Neuronal stem cell (in vitro differentiated cells): Measurements from ENCODE around the gene MBD3L2.
"Not testable (repeated sequence)": the region's sequence is repeated elsewhere in the genome, so short reads cannot be mapped to it uniquely, and the experiment has no call there.

ENCODE experiments used
- DNase-seq: peaks from one replicate; pipeline ENCODE4 v3.0.0-alpha.2; 2013; ENCODE audit warnings: low spot score
- H2AFZ ChIP-seq: one replicate; pipeline ENCODE4 v1.6.1; 2013; ENCODE audit warnings: mild to moderate bottlenecking, low read length, inconsistent platforms
- H2AK5ac ChIP-seq: 2 replicates; pipeline ENCODE4 v1.6.1; 2013; ENCODE audit warnings: low read depth, mild to moderate bottlenecking, inconsistent platforms, low read length, moderate library complexity, mixed read lengths
- H2BK120ac ChIP-seq: 2 replicates; pipeline ENCODE4 v1.6.1; 2013; ENCODE audit warnings: low read depth, mild to moderate bottlenecking, inconsistent platforms, low read length, moderate library complexity, mixed read lengths
- H2BK12ac ChIP-seq: one replicate; pipeline ENCODE4 v1.6.1; 2013; ENCODE audit warnings: low read length, inconsistent platforms
- H2BK15ac ChIP-seq: 2 replicates; pipeline ENCODE4 v1.6.1; 2013; ENCODE audit warnings: mild to moderate bottlenecking, low read length, inconsistent platforms, mixed read lengths
- H2BK5ac ChIP-seq: one replicate; pipeline ENCODE4 v1.6.1; 2013; ENCODE audit warnings: inconsistent platforms, mild to moderate bottlenecking, low read length, moderate library complexity
- H3K14ac ChIP-seq: one replicate; pipeline ENCODE4 v1.6.1; 2013; ENCODE audit warnings: low read length, inconsistent platforms
- H3K18ac ChIP-seq: 2 replicates; pipeline ENCODE4 v1.6.1; 2013; ENCODE audit warnings: low read length, inconsistent platforms
- H3K23ac ChIP-seq: 2 replicates; pipeline ENCODE4 v1.6.1; 2013; ENCODE audit warnings: low read depth, mild to moderate bottlenecking, mixed read lengths, low read length, inconsistent platforms; ENCODE audit not compliant: poor library complexity
- H3K27ac ChIP-seq: replicated peaks from 3 replicates; pipeline ENCODE4 v1.5.1; 2013; ENCODE audit warnings: low read length, inconsistent platforms
- H3K27me3 ChIP-seq, 3 experiments: 2 replicates each; pipeline ENCODE4 v1.6.1; 2013; ENCODE audit warnings: low read length in 3 of 3, mild to moderate bottlenecking in 2 of 3, inconsistent platforms in 1 of 3, low read depth in 1 of 3, mixed read lengths in 1 of 3, moderate library complexity in 1 of 3; ENCODE audit not compliant: control insufficient read depth in 3 of 3, insufficient read depth in 3 of 3
- H3K36me3 ChIP-seq, 2 donors: replicated peaks in 1 of 2; 2 replicates each; pipeline ENCODE4 v1.6.1; 2013; ENCODE audit warnings: low read length in 2 of 2; ENCODE audit not compliant: control insufficient read depth in 2 of 2, insufficient read depth in 2 of 2
- H3K4ac ChIP-seq: 2 replicates; pipeline ENCODE4 v1.6.1; 2013; ENCODE audit warnings: inconsistent platforms, mild to moderate bottlenecking, low read length, moderate library complexity
- H3K4me1 ChIP-seq, 2 donors: 1 replicate in 1 of 2; 2 replicates in 1 of 2; pipeline ENCODE4 v1.6.1; 2013; ENCODE audit warnings: low read length in 2 of 2, low read depth in 1 of 2; ENCODE audit not compliant: control insufficient read depth in 2 of 2, insufficient read depth in 1 of 2
- H3K4me2 ChIP-seq: one replicate; pipeline ENCODE4 v1.6.1; 2013; ENCODE audit warnings: mild to moderate bottlenecking, low read length, inconsistent platforms; ENCODE audit not compliant: insufficient read depth, poor library complexity, severe bottlenecking
- H3K4me3 ChIP-seq, 2 donors: 2 replicates each; pipeline ENCODE4 v1.5.1; 2013; ENCODE audit warnings: low read length in 2 of 2, mild to moderate bottlenecking in 2 of 2, inconsistent platforms in 1 of 2, moderate library complexity in 1 of 2
- H3K79me1 ChIP-seq: one replicate; pipeline ENCODE4 v1.6.1; 2013; ENCODE audit warnings: low read depth, mild to moderate bottlenecking, inconsistent platforms, low read length, moderate library complexity
- H3K9ac ChIP-seq: one replicate; pipeline ENCODE4 v1.6.1; 2013; ENCODE audit warnings: mild to moderate bottlenecking, low read depth, low read length, inconsistent platforms; ENCODE audit not compliant: poor library complexity
- H3K9me3 ChIP-seq, 2 donors: replicated peaks in 1 of 2; 2 replicates each; pipeline versions ENCODE3 to v1.6.1; 2013; ENCODE audit warnings: low read length in 2 of 2, mild to moderate bottlenecking in 2 of 2, inconsistent platforms in 1 of 2, low read depth in 1 of 2, mixed read lengths in 1 of 2, moderate library complexity in 1 of 2; ENCODE audit not compliant: control insufficient read depth in 2 of 2, insufficient read depth in 1 of 2
- H4K8ac ChIP-seq: one replicate; pipeline ENCODE4 v1.6.1; 2013; ENCODE audit warnings: low read depth, mild to moderate bottlenecking, inconsistent platforms, low read length, moderate library complexity
- H4K91ac ChIP-seq: one replicate; pipeline ENCODE4 v1.6.1; 2013; ENCODE audit warnings: low read length, low read depth, mild to moderate bottlenecking, inconsistent platforms; ENCODE audit not compliant: poor library complexity
- WGBS, 2 donors: extraction: QIAGEN DNeasy Blood & Tissue Kit; methylation state at CpG; one replicate each; pipeline ENCODE4 v1.1.7; 2013; ENCODE audit warnings: missing lambda C conversion rate in 2 of 2, mixed read lengths in 1 of 2; ENCODE audit not compliant: insufficient read length in 2 of 2, insufficient replicate concordance in 1 of 2; ENCODE audit errors: extremely low coverage in 2 of 2; 5-methylcytosine and 5-hydroxymethylcytosine counted together

MBD3L2 gene

DNA sequence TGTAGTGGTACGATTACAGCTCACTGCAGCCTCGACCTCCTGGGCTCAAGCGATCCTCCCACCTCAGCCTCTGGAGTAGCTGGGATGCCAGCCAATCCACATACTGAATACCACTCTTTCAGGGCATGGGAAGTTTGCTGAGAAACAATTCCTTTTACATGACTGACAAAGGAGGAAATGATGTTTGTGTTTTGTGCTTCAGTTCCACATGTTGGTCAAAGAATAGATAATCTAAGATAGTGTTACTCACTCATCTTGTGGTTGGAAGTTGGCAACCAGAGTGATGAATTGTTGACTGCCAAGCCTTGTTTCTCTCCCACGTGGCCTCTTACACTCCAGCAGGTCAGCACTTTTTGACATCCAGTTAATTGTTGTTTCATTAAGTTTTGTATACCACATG lies 35.4 kb upstream of the MBD3L2 start:
- Histone ChIP-seq H3K36me3 (no peaks in the 10 kb centered on the region), H3K9ac (no peak overlapping the region), H3K14ac (no peak overlapping the region), H2BK120ac (no peak overlapping the region), H3K79me1 (no peaks in the 10 kb centered on the region), H2BK5ac (no peak overlapping the region), H3K4me2 (no peak overlapping the region), H2AK5ac (no peak overlapping the region), H3K4me3 (no peak overlapping the region), H3K18ac (no peak overlapping the region), H3K9me3 (peaks cover 0 to 9% of the 10 kb centered on the region in 2 donors), H2BK12ac (no peak overlapping the region), H3K4me1 (no peaks in the 10 kb centered on the region), H3K27ac (no peak overlapping the region), H4K8ac (no peak overlapping the region), H3K4ac (no peak overlapping the region), H2BK15ac (no peak overlapping the region), H4K91ac (no peak overlapping the region), H3K27me3 (peaks cover 0 to 6% (median 0%) of the 10 kb centered on the region in 3 experiments), H2AFZ (no peak overlapping the region), H3K23ac (no peak overlapping the region)
- WGBS, 2 donors, result no CpG with 5 or more reads among the region's 4 CpGs
- no peak for DNase-seq

DNA sequence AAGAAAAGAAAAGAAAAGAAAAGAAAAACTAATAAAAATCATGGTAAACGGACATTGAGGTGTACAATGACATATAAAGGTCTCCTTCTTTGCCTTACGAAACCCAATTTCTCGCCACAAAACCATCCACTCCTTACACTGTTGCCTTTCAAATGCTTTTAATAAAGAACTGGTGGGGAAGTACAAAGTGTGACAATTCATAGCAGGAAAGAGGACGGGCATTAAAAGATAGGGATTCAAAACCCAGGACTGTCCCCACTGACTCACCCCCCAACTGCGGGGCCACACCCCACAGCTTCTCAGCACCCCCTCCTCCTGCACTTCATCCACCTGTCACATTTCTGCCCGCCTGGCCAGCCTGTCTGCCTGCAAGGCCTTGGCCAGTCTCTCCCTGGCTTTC lies 30.3 kb upstream of the MBD3L2 start:
- no peak overlapping the region for H2AFZ ChIP-seq
- no peak overlapping the region for H4K8ac ChIP-seq
- peaks cover 0 to 6% of the 10 kb centered on the region in 2 donors for H3K9me3 ChIP-seq
- no peak for DNase-seq
- no peak overlapping the region for H4K91ac ChIP-seq
- H2BK120ac ChIP-seq, result no peak overlapping the region
- H3K4me1 ChIP-seq, result no peaks in the 10 kb centered on the region
- H3K27ac ChIP-seq, result no peak overlapping the region
- H3K36me3 ChIP-seq, result no peaks in the 10 kb centered on the region
- no CpG with 5 or more reads among the region's 6 CpGs for WGBS, 2 donors
- no peak overlapping the region for H3K4ac ChIP-seq
- no peak overlapping the region for H3K4me2 ChIP-seq
- peaks cover 0 to 3% (median 0%) of the 10 kb centered on the region in 3 experiments for H3K27me3 ChIP-seq
- no peak overlapping the region for H3K4me3 ChIP-seq
- no peak overlapping the region for H2BK5ac ChIP-seq
- no peak overlapping the region for H2BK12ac ChIP-seq
- H3K18ac ChIP-seq, result no peak overlapping the region
- H3K79me1 ChIP-seq, result no peaks in the 10 kb centered on the region
- H2AK5ac ChIP-seq, result no peak overlapping the region
- no peak overlapping the region for H3K23ac ChIP-seq
- H3K14ac ChIP-seq, result no peak overlapping the region
- H2BK15ac ChIP-seq, result no peak overlapping the region
- no peak overlapping the region for H3K9ac ChIP-seq

DNA sequence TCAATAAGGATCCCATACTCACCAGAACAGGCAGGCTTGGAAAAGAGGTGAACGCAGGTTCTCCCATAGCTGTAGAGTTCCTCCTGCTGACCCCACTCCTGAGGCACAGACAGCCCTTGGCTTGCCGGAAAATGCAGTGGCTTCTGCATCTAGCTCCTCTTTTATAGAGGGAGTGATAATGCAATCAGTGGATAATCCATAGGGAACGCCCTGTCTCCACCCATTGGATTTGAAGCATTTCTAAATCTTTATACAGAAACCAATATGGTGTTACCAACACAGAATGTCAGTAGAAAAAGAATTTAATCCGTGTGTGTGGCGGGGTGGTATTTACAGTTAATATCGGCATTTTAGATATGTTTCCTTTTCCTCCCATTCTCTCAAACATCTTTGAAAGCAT lies 27.8 kb upstream of the MBD3L2 start, which contains the start of gene MBD3L2B:
MBD3L2B (minus strand) TSS at position 101 of the 400 bp plus-strand sequence; CDS start at position 67, 34 bp downstream.
- not testable (repeated sequence) for H2BK15ac ChIP-seq, H3K4me3 ChIP-seq, H3K27me3 ChIP-seq, H2BK5ac ChIP-seq, H3K9ac ChIP-seq, H3K4me1 ChIP-seq, H4K8ac ChIP-seq, H2AFZ ChIP-seq, H2BK12ac ChIP-seq, H3K27ac ChIP-seq, H3K36me3 ChIP-seq, H2AK5ac ChIP-seq, H3K18ac ChIP-seq, H2BK120ac ChIP-seq, H4K91ac ChIP-seq, DNase-seq, H3K4me2 ChIP-seq, H3K4ac ChIP-seq, H3K23ac ChIP-seq, H3K9me3 ChIP-seq, H3K14ac ChIP-seq, H3K79me1 ChIP-seq
- WGBS, 2 donors, result no CpG with 5 or more reads among the region's 6 CpGs

DNA sequence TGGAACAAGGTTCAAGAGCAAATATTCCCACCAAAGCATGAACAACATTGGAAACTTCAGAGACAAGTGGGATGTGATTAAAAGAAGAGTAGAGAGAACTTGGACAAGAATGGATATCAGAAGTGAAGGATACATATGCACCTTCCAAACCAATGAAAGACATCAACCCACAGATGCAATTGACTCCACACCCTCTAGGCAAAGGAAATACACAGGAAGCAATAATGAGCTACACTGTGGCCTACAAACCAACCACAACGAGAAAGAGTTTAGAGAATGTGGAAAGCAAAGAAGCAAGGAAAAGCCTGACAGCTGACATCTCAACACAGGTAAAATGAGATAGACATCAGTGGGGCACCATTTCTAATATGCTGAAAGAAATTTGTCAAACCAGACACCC lies 20.3 kb upstream of the MBD3L2 start:
- not testable (repeated sequence) for H3K18ac ChIP-seq, H3K23ac ChIP-seq, H3K14ac ChIP-seq, H2BK120ac ChIP-seq, H3K4me3 ChIP-seq, H2AK5ac ChIP-seq, H2BK12ac ChIP-seq, H3K36me3 ChIP-seq, DNase-seq, H3K4me1 ChIP-seq, H4K8ac ChIP-seq, H3K79me1 ChIP-seq, H2BK15ac ChIP-seq, H3K27ac ChIP-seq, H3K9me3 ChIP-seq, H4K91ac ChIP-seq, H3K4me2 ChIP-seq, H2BK5ac ChIP-seq, H3K9ac ChIP-seq, H3K4ac ChIP-seq, H3K27me3 ChIP-seq, H2AFZ ChIP-seq
- WGBS, 2 donors, result no CpG with 5 or more reads among the region's 1 CpG
